Peyer's patch (tissue), 4 donors: ENCODE measurements around the gene UCP2. TPM values are rescaled to one million over a fixed set of nuclear protein-coding genes. Genes with fewer than 3 reads are reported as not detected.

Experiments
- DNase-seq, 3 donors: peaks; one replicate each; pipeline ENCODE4 v3.0.0-alpha.2; 2017 to 2019
- H3K27ac ChIP-seq, 4 donors: fragments of 200-600 bp; sonication (generic); one replicate each; pipeline ENCODE4 v1.5.1; 2016 to 2019
- H3K27me3 ChIP-seq, 2 donors: fragments of 200-600 bp; sonication (generic); one replicate each; pipeline ENCODE4 v1.5.1; 2019
- H3K36me3 ChIP-seq, 3 donors: fragments of 200-600 bp; sonication (generic); one replicate each; pipeline ENCODE4 v1.5.1; 2016 to 2019
- H3K4me1 ChIP-seq, 4 donors: fragments of 200-600 bp; sonication (generic); one replicate each; pipeline ENCODE4 v1.5.1; 2016 to 2019
- H3K4me3 ChIP-seq, 4 donors: fragments of 200-600 bp; sonication (generic); 1 replicate in 3 of 4; 2 replicates in 1 of 4; pipeline ENCODE4 v1.5.1; 2016 to 2019; ENCODE audit warnings: mild to moderate bottlenecking in 1 of 4
- H3K9me3 ChIP-seq, 4 donors: fragments of 200-600 bp; sonication (generic); one replicate each; pipeline ENCODE4 v1.5.1; 2016 to 2019; ENCODE audit warnings: mild to moderate bottlenecking in 1 of 4
- POLR2A ChIP-seq, 2 donors: fragments of 450-650 bp; IDR thresholded peaks; one replicate each; pipeline ENCODE4 v1.5.1; 2017; ENCODE audit warnings: antibody characterized with exemption in 2 of 2, mild to moderate bottlenecking in 2 of 2, moderate library complexity in 2 of 2
- total RNA-seq, 4 donors: library from RNA; depleted of rRNA; stranded (reverse); fragments of >200 nt; gene quantifications; one replicate each; pipeline ENCODE4 v1.1.0, GENCODE V29; 2016
- TF ChIP-seq, protein P1 (sequence below), 6 experiments: fragments of 450-650 bp in 4 of 6; fragments of 200-600 bp in 2 of 6; sonication (generic) in 1 of 6; IDR thresholded peaks; one replicate each; pipeline ENCODE4 v1.5.1; 2017 to 2019; ENCODE audit warnings: antibody characterized with exemption in 6 of 6, mild to moderate bottlenecking in 3 of 6, moderate library complexity in 1 of 6

UCP2 gene
- total RNA-seq, 4 donors from 2014 or later = 10.7 to 180 (median 27.4) TPM

DNA sequence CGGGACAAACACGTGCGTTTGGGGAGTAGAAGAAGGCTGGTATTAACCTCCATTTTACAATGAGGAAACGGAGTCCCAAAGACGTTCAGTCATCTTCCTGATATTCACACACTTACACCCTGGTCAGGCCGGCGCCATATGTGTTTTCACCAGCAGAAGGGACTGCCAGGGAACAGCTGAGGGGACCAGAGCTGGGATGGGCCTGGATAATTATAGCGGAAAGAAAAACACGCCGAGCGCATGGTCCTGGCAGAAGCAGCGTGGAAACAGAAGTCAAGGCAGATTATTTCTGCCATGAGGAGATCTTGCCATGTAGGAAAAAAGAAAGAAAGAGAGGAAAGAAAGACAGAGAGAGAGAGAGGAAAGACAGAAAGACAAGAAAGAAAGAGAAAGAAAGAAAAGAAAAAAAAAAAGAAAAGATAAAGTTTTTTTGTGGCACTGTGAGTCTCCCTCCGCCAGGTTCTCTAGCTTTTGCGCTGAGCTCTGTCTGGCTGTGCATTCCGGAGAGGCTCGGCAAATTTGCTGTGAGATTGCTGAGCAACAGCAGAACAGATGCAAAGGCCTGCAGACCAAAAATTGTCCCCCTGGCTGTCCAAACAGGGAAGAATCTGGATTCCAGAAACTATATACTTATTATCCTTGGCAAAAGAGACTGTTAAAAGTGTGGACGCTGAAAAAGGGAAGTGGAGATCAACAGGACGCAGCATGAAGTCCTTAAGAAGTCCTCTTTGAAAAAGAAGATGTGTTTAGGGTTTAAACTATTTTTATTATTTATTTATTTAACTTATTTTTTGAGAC lies 1.3 kb upstream of the UCP2 start:
- Histone ChIP-seq H3K4me1 (peaks cover 0 to 13% (median 8%) of the 10 kb centered on the region in 4 donors), H3K36me3 (no peaks in the 10 kb centered on the region), H3K9me3 (no peaks in the 10 kb centered on the region), H3K27me3 (no peaks in the 10 kb centered on the region), H3K4me3 (peak overlapping the region; percentile 57 to 76 (median 63)), H3K27ac (peak overlapping the region; percentile 90 to 95 (median 90))
- TF ChIP-seq, protein P1, sequence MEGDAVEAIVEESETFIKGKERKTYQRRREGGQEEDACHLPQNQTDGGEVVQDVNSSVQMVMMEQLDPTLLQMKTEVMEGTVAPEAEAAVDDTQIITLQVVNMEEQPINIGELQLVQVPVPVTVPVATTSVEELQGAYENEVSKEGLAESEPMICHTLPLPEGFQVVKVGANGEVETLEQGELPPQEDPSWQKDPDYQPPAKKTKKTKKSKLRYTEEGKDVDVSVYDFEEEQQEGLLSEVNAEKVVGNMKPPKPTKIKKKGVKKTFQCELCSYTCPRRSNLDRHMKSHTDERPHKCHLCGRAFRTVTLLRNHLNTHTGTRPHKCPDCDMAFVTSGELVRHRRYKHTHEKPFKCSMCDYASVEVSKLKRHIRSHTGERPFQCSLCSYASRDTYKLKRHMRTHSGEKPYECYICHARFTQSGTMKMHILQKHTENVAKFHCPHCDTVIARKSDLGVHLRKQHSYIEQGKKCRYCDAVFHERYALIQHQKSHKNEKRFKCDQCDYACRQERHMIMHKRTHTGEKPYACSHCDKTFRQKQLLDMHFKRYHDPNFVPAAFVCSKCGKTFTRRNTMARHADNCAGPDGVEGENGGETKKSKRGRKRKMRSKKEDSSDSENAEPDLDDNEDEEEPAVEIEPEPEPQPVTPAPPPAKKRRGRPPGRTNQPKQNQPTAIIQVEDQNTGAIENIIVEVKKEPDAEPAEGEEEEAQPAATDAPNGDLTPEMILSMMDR (IDR thresholded peaks at IDR 0.05) = no peak
- no peak for TF ChIP-seq POLR2A (IDR thresholded peaks at IDR 0.05)
- DNase-seq = peak in 1 of 3 donors; percentile 40

DNA sequence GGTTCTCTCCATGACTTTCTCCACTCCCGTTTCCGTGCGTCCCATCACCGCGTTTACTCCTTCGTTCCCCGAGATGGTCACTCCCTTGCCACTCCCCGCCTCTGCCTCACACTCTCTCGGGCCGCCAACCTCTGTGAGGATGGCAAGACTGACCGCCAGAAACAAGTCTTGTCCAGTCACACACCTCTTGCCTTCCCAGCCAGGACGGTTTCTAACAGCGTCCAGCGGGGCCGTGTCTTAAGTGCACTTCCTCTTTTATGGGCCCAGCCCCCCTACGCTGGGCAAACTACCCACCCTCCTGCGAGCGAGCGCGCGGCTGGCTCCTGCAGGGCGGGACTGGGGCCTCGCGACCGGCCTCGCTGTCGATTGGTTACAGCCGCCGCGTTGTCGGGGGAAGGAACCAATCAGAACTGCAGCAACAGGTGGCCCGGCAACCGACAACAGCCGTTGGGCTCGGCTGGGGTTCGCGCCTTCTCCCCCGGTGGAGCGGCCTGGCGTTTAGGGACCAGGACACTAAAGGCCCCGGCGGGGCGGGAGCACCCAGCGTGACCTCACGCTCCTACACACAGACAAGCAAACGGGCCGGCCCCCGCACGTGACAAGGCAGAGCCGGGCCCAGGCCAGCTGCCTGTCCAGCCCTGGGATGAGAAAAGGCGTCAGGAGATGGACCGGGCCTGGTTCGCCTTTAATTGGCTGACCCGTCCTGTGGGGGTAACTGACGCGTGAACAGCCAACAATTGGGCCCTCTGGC lies 522 bp upstream of the UCP2 start:
- peaks cover 0 to 21% (median 12%) of the 10 kb centered on the region in 4 donors for H3K4me1 ChIP-seq
- TF ChIP-seq POLR2A (IDR thresholded peaks at IDR 0.05) = peak; percentile 48 to 49
- TF ChIP-seq, protein P1 (IDR thresholded peaks at IDR 0.05) = no peak

DNA sequence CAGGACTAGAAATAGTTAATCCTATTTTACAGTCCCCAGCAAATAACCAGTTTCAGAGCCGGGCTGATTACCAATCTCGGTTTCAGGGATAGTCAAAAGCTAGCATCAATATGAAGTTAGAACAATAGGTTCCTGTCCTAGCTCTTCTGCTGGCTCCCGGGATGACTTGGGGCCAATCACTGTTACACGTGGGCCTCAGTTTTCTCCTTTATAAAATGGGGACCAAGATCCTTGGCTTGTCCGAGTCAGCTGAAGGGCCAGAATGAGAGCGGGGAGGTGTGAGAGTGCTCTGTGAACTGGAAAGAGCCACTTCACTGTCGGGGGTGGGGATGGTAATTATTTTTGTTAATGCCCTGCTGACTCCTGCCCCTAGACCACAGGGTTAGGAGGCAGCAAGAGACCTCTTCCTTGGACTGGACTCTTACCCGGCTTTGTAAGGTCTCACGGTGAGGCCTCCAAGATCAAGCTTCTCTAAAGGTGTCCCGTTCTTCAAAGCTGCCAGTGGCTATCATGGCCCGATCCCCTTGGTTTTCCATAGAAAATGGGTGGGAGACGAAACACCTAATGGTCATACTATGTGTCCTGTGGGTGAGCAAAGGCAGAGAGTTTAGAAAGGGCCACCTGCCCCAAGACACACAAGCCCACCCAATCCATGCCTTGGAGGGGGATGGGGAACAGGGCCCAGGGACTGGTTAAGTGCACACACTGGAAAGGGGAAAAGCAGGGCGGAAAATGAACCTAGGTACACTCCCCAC lies 1.4 kb downstream of the UCP2 start:
- Histone ChIP-seq H3K27ac (peak overlapping the region; percentile 90 to 95 (median 90)), H3K9me3 (no peaks in the 10 kb centered on the region), H3K4me1 (peaks cover 0 to 25% (median 15%) of the 10 kb centered on the region in 4 donors), H3K27me3 (no peaks in the 10 kb centered on the region), H3K4me3 (peak overlapping the region; percentile 57 to 76 (median 63)), H3K36me3 (peaks cover 0 to 24% (median 0%) of the 10 kb centered on the region in 3 donors)
- TF ChIP-seq, protein P1 (IDR thresholded peaks at IDR 0.05) = no peak
- TF ChIP-seq POLR2A (IDR thresholded peaks at IDR 0.05) = no peak
- peak in 1 of 3 donors; percentile 42 for DNase-seq

More for the DNA sequence above, 522 bp upstream of the UCP2 start:
- H3K9me3 ChIP-seq = no peaks in the 10 kb centered on the region
- peaks cover 0 to 5% (median 0%) of the 10 kb centered on the region in 3 donors for H3K36me3 ChIP-seq
- peak overlapping the region; percentile 57 to 76 (median 63) for H3K4me3 ChIP-seq
- DNase-seq = peak; percentile 93 to 97 (median 95)
- H3K27me3 ChIP-seq = no peaks in the 10 kb centered on the region
- H3K27ac ChIP-seq = peak overlapping the region; percentile 90 to 95 (median 90)

DNA sequence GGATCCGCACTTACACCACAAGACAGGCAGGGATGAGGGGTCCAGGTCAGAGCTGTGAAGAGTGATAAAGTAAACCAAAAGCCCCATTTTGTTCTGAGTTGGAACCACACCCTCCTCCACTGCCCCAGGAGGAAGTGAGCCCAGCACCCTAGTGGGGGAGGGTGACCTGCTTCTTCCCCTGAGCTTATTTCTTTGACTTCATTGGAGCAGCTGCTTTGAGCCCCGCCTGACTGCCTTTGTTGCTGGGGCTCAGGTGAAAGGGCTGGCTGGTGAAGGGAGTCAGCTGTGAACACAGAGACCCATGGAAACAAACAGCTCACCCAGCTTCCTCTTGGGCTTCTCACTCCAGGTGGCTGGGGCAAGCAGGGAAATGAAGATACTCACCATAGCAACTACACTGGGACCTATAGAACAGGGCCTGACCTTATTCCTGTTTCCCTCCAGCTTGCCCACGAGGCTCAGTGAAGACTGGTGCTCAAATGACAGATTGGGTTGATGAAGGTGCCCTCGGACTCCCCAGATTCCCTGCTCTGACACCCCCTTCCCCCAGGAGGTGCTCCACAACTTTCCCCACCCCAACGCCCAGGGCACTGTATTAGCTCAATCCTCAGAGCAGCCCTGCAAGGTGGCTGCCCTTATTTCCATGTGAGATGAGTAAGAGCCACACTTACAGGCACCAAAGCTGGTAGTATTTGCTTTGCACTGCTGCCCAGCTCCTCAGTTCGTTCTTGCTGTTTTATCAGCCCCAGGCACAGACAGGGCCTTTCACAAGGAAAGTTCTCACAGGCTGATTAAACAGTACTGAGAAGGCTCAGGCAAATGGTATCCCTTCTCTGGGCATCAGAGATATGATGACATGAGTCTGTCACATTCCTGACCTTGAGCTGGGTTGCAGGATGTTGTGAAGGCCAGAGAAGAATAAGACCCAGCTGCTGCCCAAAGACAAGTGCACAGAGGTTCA lies 2.4 kb downstream of the UCP2 start:
- peak; percentile 12 to 31 for TF ChIP-seq POLR2A (IDR thresholded peaks at IDR 0.05)
- TF ChIP-seq, protein P1 (IDR thresholded peaks at IDR 0.05) = peak in 1 of 6 experiments; percentile 10
- peaks cover 0 to 34% (median 0%) of the 10 kb centered on the region in 3 donors for H3K36me3 ChIP-seq
- peak; percentile 64 to 95 (median 93) for DNase-seq

More for the DNA sequence above, 2.4 kb downstream of the UCP2 start:
- Histone ChIP-seq H3K4me1 (peaks cover 0 to 25% (median 17%) of the 10 kb centered on the region in 4 donors), H3K27ac (peak overlapping the region; percentile 62 to 95 (median 90)), H3K27me3 (no peaks in the 10 kb centered on the region), H3K9me3 (no peaks in the 10 kb centered on the region), H3K4me3 (peak overlapping the region; percentile 57 to 76 (median 63))
